ENCODE measurements around the gene SGMS1. TPM values are rescaled to one million over a fixed set of nuclear protein-coding genes. Genes with fewer than 3 reads are reported as not detected.

The SGMS1 gene
- polyA plus RNA-seq, 1 donor (not counting 4 experiments of a cell fraction or from before 2014, with no cell fraction given): 18.3 TPM

GRCh38 chr10:50501924-50502452, 121.8 kb downstream of the SGMS1 start:
- Histone ChIP-seq H3K9me1 (ENCODE audit: control insufficient read depth, extremely low read depth, insufficient read depth, low read length) (no peaks in the 10 kb centered on the region), H2AFZ (ENCODE audit: control insufficient read depth, low read length) (no peak overlapping the region), H4K20me1 (ENCODE audit: control insufficient read depth, extremely low read depth, insufficient read depth, low read length) (no peaks in the 10 kb centered on the region), H3K4me2 (ENCODE audit: control insufficient read depth, extremely low read depth, insufficient read depth, low read depth, low read length) (no peak overlapping the region), H3K4me1 (ENCODE audit: control insufficient read depth, extremely low read depth, insufficient read depth, low read length) (peaks cover 33% of the 10 kb centered on the region), H3K36me3 (ENCODE audit: control insufficient read depth in 2 of 2, extremely low read depth in 1 of 2, insufficient read depth in 2 of 2, low read length in 2 of 2) (no peaks in the 10 kb centered on the region), H3K9ac (ENCODE audit: control insufficient read depth, extremely low read depth, insufficient read depth, low read length) (no peak overlapping the region), H3K27me3 (ENCODE audit: control insufficient read depth, extremely low read depth, insufficient read depth, low read length) (no peaks in the 10 kb centered on the region), H3K9me3 (ENCODE audit: control insufficient read depth, low read depth, low read length) (no peaks in the 10 kb centered on the region), H3K27ac (ENCODE audit: control insufficient read depth, insufficient read depth, low read length) (peak overlapping the region; percentile 33), H3K79me2 (ENCODE audit: control insufficient read depth, insufficient read depth, low read length) (no peaks in the 10 kb centered on the region), H3K4me3 (ENCODE audit: control insufficient read depth in 2 of 3, extremely low read depth in 1 of 3, insufficient read depth in 2 of 3, low read depth in 1 of 3, low read length in 3 of 3) (no peak overlapping the region)
- TF ChIP-seq CTCF (optimal IDR thresholded peaks at IDR 0.05 in 1 of 3, IDR thresholded peaks at IDR 0.05 in 1 of 3, conservative IDR thresholded peaks at IDR 0.05 in 1 of 3; ENCODE audit: extremely low read depth in 1 of 3, insufficient read depth in 2 of 3, low read length in 3 of 3): no peak
- no peak for TF ChIP-seq EZH2 (IDR thresholded peaks at IDR 0.05; ENCODE audit: low read length)
- dilution Hi-C loops (cut with MboI; ENCODE audit: extremely low pct_ligation_motif_present, low sequenced_read_pairs): no loop called here
- no peak for FAIRE-seq
- DNase-seq (ENCODE audit: low read depth, low spot score): no peak

- dilution Hi-C loops (cut with MboI; ENCODE audit: extremely low pct_ligation_motif_present, low sequenced_read_pairs): no loop called here
- no peak overlapping the region for H3K9ac ChIP-seq (ENCODE audit: control insufficient read depth, extremely low read depth, insufficient read depth, low read length)
- no peak overlapping the region for H2AFZ ChIP-seq (ENCODE audit: control insufficient read depth, low read length)
- H3K9me3 ChIP-seq (ENCODE audit: control insufficient read depth, low read depth, low read length): no peaks in the 10 kb centered on the region
- H3K79me2 ChIP-seq (ENCODE audit: control insufficient read depth, insufficient read depth, low read length): no peaks in the 10 kb centered on the region
- TF ChIP-seq EZH2 (IDR thresholded peaks at IDR 0.05; ENCODE audit: low read length) (no peak), CTCF (optimal IDR thresholded peaks at IDR 0.05 in 1 of 3, IDR thresholded peaks at IDR 0.05 in 1 of 3, conservative IDR thresholded peaks at IDR 0.05 in 1 of 3; ENCODE audit: extremely low read depth in 1 of 3, insufficient read depth in 2 of 3, low read length in 3 of 3) (no peak)
- no peaks in the 10 kb centered on the region for H3K27me3 ChIP-seq (ENCODE audit: control insufficient read depth, extremely low read depth, insufficient read depth, low read length)
- no peaks in the 10 kb centered on the region for H3K9me1 ChIP-seq (ENCODE audit: control insufficient read depth, extremely low read depth, insufficient read depth, low read length)
- H4K20me1 ChIP-seq (ENCODE audit: control insufficient read depth, extremely low read depth, insufficient read depth, low read length): no peaks in the 10 kb centered on the region
- no peak overlapping the region for H3K4me2 ChIP-seq (ENCODE audit: control insufficient read depth, extremely low read depth, insufficient read depth, low read depth, low read length)
- no peak overlapping the region for H3K4me3 ChIP-seq (ENCODE audit: control insufficient read depth in 2 of 3, extremely low read depth in 1 of 3, insufficient read depth in 2 of 3, low read depth in 1 of 3, low read length in 3 of 3)
- peak overlapping the region; percentile 33 for H3K27ac ChIP-seq (ENCODE audit: control insufficient read depth, insufficient read depth, low read length)
- FAIRE-seq (peak; percentile 9), DNase-seq (ENCODE audit: low read depth, low spot score) (no peak)
- peaks cover 33% of the 10 kb centered on the region for H3K4me1 ChIP-seq (ENCODE audit: control insufficient read depth, extremely low read depth, insufficient read depth, low read length)
- H3K36me3 ChIP-seq (ENCODE audit: control insufficient read depth in 2 of 2, extremely low read depth in 1 of 2, insufficient read depth in 2 of 2, low read length in 2 of 2): no peaks in the 10 kb centered on the region
Measured at GRCh38 chr10:50501478-50501877, 122.3 kb downstream of the SGMS1 start.
